GM06990 (cell line): Measurements from ENCODE around the gene ASF1B.

ENCODE experiments used
- DNase-seq: peaks from one replicate; pipeline ENCODE4 v3.0.0-alpha.2; 2011; ENCODE audit not compliant: insufficient read length; ENCODE audit errors: extremely low read depth
- H3K27me3 ChIP-seq: replicated peaks from 2 replicates; pipeline ENCODE4 v1.6.0; 2011; ENCODE audit warnings: low read length; ENCODE audit not compliant: control insufficient read depth, insufficient read depth
- H3K36me3 ChIP-seq: 2 replicates; pipeline ENCODE4 v1.5.1; 2011; ENCODE audit warnings: low read length; ENCODE audit not compliant: control insufficient read depth, insufficient read depth
- H3K4me3 ChIP-seq: replicated peaks from 2 replicates; pipeline ENCODE4 v1.5.1; 2011; ENCODE audit warnings: low read depth, mild to moderate bottlenecking, control low read depth, low read length
- CTCF ChIP-seq: IDR thresholded peaks from 2 replicates; pipeline ENCODE4 v1.5.1; 2011; ENCODE audit warnings: low read length, control low read depth, mild to moderate bottlenecking, inconsistent platforms; ENCODE audit not compliant: insufficient read depth, poor library complexity, severe bottlenecking

The ASF1B gene

DNA sequence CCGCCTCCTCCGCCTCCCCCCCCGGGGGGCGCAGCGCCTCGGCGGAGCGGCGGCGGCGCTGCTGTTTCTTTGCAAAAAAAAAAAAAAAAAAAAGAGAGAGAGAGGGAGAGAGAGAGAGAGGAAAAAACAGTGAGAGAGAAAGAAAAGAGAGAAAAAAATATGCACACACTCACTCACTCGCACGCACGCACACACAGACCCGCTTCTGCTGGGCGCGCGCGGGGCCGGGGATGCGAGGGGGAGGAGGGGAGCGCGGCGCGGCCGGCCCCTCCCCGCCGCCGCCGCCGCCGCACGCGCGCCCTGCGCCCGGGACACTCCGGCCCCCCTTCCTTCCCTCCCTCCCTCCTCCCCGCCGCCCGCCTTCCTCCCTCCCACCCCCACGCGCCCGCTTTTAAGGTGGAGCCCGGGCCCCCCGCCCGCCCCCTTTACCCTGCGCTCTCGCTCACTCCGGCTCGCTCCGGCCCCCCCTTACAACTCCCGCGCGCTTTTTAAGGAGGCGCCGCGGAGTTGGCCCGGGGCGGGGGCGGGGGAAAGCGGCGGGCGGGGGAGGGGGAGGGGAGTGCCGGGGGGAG lies 45.8 kb downstream of the ASF1B start, which contains the start of gene SAMD1:
TSS of gene SAMD1 (minus strand) at position 243 of the 572 bp plus-strand sequence.
- Histone ChIP-seq H3K4me3 (peak within 1 kb of the TSS; percentile 69), H3K36me3 (peaks cover 7% of the 10 kb centered on the region), H3K27me3 (no peaks in the 10 kb centered on the region)
- DNase-seq: peak; percentile 88
- no peak for TF ChIP-seq CTCF

GRCh38 chr19:14089662-14090508 lies 46.5 kb downstream of the ASF1B start:
- Histone ChIP-seq H3K36me3 (peaks cover 7% of the 10 kb centered on the region), H3K4me3 (peak overlapping the region; percentile 69), H3K27me3 (no peaks in the 10 kb centered on the region)
- no peak for TF ChIP-seq CTCF
- DNase-seq: peak; percentile 81

GRCh38 chr19:14089412-14089661 lies 47.1 kb downstream of the ASF1B start:
- Histone ChIP-seq H3K36me3 (peaks cover 7% of the 10 kb centered on the region), H3K27me3 (no peaks in the 10 kb centered on the region), H3K4me3 (peak overlapping the region; percentile 69)
- no peak for DNase-seq
- TF ChIP-seq CTCF: peak; percentile 15

- no peaks in the 10 kb centered on the region for H3K27me3 ChIP-seq
- peak overlapping the region; percentile 69 for H3K4me3 ChIP-seq
- no peak for DNase-seq
- H3K36me3 ChIP-seq: peaks cover 7% of the 10 kb centered on the region
- TF ChIP-seq CTCF: no peak
These were observed 47.6 kb downstream of the ASF1B start for GRCh38 chr19:14088634-14089411.

GRCh38 chr19:14086098-14086497 lies 50.3 kb downstream of the ASF1B start:
- no peak overlapping the region for H3K4me3 ChIP-seq
- no peak for TF ChIP-seq CTCF
- DNase-seq: no peak

More at GRCh38 chr19:14086098-14086497, 50.3 kb downstream of the ASF1B start:
- Histone ChIP-seq H3K36me3 (peaks cover 7% of the 10 kb centered on the region), H3K27me3 (no peaks in the 10 kb centered on the region)
